GM21786 (cell line): ENCODE measurements around the gene MAML2.

ENCODE experiments used
- ATAC-seq: cut with Tn5 transposase; IDR thresholded peaks from one replicate; pipeline ENCODE4 v1.9.1; 2021; ENCODE audit not compliant: unreplicated experiment

MAML2 gene

GRCh38 chr11:96139691-96140090, 203.3 kb downstream of the MAML2 start:
- ATAC-seq = no peak

GRCh38 chr11:96137373-96137772, 205.6 kb downstream of the MAML2 start:
- ATAC-seq = no peak

GRCh38 chr11:96136613-96137298, 206.2 kb downstream of the MAML2 start:
- no peak for ATAC-seq

GRCh38 chr11:96134602-96135001, 208.4 kb downstream of the MAML2 start:
- ATAC-seq = no peak

- peak; percentile 40 for ATAC-seq
Observed at GRCh38 chr11:96132437-96132836, 210.6 kb downstream of the MAML2 start.

GRCh38 chr11:96130061-96130620, 212.9 kb downstream of the MAML2 start:
- peak; percentile 40 for ATAC-seq

GRCh38 chr11:96127596-96127959, 215.4 kb downstream of the MAML2 start:
- no peak for ATAC-seq

- no peak for ATAC-seq
Observed at GRCh38 chr11:96126917-96127595, 215.9 kb downstream of the MAML2 start.

- no peak for ATAC-seq
Observed at GRCh38 chr11:96125400-96125799, 217.6 kb downstream of the MAML2 start.

- ATAC-seq = no peak
Observed at GRCh38 chr11:96124155-96124554, 218.8 kb downstream of the MAML2 start.

- ATAC-seq = no peak
Observed at GRCh38 chr11:96123301-96123700, 219.7 kb downstream of the MAML2 start.

GRCh38 chr11:96122601-96123074, 220.4 kb downstream of the MAML2 start:
- no peak for ATAC-seq

GRCh38 chr11:96119211-96119610, 223.8 kb downstream of the MAML2 start:
- ATAC-seq = no peak

- no peak for ATAC-seq
Observed at GRCh38 chr11:96116376-96116775, 226.6 kb downstream of the MAML2 start.

GRCh38 chr11:96114178-96115064, 228.6 kb downstream of the MAML2 start:
- no peak for ATAC-seq

GRCh38 chr11:96113193-96113681, 229.8 kb downstream of the MAML2 start:
- no peak for ATAC-seq

- ATAC-seq = peak; percentile 92
Observed at GRCh38 chr11:96112192-96113128, 230.5 kb downstream of the MAML2 start.

GRCh38 chr11:96111308-96111707, 231.7 kb downstream of the MAML2 start:
- no peak for ATAC-seq

GRCh38 chr11:96110302-96110701, 232.7 kb downstream of the MAML2 start:
- no peak for ATAC-seq
